Measurements from ENCODE around the gene CAMKK2. TPM values are rescaled to one million over a fixed set of nuclear protein-coding genes. Genes with fewer than 3 reads are reported as not detected.
"Not testable (repeated sequence)": the region's sequence is repeated elsewhere in the genome, so short reads cannot be mapped to it uniquely, and the experiment has no call there.

CAMKK2 gene
- total RNA-seq, 1 donor from 2014 or later: 36.9 TPM

DNA sequence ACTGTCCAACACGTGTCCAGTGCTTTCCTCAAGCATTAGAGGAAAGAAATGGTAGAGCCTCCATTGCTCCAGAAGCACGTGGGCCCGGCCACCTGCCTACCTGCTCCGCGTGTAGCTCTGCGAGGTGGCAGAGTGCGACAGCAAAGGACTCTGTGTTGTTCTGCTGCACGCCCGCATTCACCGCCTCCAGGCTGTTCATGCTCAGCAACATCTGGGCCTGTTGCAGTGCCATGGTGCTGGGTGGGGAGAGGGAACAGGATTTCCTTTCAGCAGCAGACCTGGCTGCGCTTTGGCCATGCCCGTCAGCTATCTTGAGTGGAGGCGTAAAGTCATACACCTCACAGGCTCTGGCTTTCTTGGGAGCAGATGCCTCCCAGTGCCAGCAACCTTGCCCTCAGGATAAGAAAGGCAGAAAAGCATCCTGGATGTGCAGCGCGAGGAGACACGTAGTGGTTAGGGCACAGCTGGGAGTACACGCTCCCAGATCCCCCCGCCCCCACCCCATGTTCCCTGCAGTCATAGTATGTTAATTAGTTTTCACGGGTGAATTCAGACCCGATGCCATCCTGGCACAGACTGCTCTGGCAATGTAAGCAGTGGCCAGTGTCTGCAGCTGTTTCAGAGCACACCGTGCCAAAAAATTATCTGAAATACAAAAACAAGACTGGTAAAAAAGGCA lies 30.6 kb upstream of the CAMKK2 start:
- TF ChIP-seq, protein P1, sequence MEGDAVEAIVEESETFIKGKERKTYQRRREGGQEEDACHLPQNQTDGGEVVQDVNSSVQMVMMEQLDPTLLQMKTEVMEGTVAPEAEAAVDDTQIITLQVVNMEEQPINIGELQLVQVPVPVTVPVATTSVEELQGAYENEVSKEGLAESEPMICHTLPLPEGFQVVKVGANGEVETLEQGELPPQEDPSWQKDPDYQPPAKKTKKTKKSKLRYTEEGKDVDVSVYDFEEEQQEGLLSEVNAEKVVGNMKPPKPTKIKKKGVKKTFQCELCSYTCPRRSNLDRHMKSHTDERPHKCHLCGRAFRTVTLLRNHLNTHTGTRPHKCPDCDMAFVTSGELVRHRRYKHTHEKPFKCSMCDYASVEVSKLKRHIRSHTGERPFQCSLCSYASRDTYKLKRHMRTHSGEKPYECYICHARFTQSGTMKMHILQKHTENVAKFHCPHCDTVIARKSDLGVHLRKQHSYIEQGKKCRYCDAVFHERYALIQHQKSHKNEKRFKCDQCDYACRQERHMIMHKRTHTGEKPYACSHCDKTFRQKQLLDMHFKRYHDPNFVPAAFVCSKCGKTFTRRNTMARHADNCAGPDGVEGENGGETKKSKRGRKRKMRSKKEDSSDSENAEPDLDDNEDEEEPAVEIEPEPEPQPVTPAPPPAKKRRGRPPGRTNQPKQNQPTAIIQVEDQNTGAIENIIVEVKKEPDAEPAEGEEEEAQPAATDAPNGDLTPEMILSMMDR (IDR thresholded peaks at IDR 0.05): no peak
- peaks cover 75 to 91% of the 10 kb centered on the region in 2 donors for H3K36me3 ChIP-seq

DNA sequence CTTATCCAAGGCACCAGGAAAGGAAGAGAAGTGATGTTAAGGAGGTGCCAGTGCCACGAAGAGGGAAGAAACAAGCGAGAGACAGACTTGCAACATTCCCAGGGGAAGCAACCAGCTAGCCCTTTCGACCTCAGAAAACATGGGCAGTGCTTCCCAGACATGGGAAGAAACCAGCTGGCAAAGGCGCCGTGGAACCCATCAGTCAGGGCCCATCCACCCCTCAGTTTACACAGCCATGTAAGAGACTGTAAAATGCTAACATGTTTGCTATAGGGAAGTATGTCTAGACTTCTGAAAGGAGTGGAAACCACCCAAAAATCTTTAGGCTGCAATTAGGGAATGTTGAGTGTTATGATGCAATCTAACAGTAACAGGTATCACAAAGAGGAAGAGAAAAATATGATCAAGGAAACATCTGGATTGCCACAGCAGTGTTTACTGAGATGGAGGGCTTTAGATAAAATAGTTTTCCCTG lies 29.4 kb upstream of the CAMKK2 start:
- Histone ChIP-seq H3K27ac (no peak overlapping the region), H3K36me3 (peaks cover 70 to 83% of the 10 kb centered on the region in 2 donors), H3K9me3 (no peaks in the 10 kb centered on the region), H3K27me3 (no peaks in the 10 kb centered on the region), H3K4me1 (no peaks in the 10 kb centered on the region), H3K4me3 (no peak overlapping the region)
- TF ChIP-seq, protein P1 (IDR thresholded peaks at IDR 0.05): no peak
- no peak for DNase-seq (ENCODE audit: low spot score in 2 of 2)
- intact Hi-C loops (cut with DNase I): no loop called here

More for the DNA sequence above, 30.6 kb upstream of the CAMKK2 start:
- Histone ChIP-seq H3K27ac (no peak overlapping the region), H3K4me3 (no peak overlapping the region), H3K27me3 (no peaks in the 10 kb centered on the region), H3K9me3 (no peaks in the 10 kb centered on the region), H3K4me1 (no peaks in the 10 kb centered on the region)
- DNase-seq (ENCODE audit: low spot score in 2 of 2): no peak
- intact Hi-C loops (cut with DNase I): no loop called here

DNA sequence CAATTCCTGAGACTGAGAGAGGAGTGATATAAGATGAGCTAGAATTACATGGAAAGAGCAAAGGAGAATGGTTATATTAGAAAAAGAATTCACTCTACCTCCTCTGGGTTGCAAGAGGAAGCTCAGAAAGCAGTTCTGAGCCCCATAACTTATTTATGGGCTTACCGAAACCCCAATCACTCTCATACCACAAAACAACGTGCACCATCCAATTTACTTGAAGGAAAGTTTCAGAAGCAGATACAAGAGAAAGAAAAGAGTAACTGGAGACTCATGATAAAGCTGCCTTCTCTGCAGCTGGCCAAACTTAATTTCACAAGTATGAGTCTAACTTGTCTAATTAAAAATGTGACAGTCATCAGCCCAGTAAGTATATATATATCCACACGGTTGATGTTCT lies 27.4 kb upstream of the CAMKK2 start:
- peaks cover 64 to 81% of the 10 kb centered on the region in 2 donors for H3K36me3 ChIP-seq

DNA sequence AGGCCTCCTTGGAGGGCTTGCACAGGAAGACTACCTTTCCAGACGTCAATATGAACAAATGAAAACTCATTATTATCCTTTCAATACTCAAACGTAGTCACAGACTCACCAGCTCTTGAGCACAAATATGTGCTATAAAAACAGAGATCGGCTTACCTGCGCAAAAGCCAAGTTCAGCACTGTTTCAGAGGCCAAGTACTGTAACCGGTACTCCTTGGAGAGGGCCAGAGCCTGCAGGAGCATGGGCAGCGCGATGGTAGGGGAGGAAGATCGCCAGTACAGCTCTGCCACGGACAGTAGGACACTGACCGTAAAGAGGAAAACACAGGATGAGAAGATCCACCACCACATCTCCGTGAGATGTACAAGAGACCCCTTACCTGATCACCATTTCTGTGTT lies 21.6 kb upstream of the CAMKK2 start:
- intact Hi-C loops (cut with DNase I): no loop called here
- TF ChIP-seq, protein P1 (IDR thresholded peaks at IDR 0.05): no peak
- DNase-seq (ENCODE audit: low spot score in 2 of 2): no peak
- no peak overlapping the region for H3K27ac ChIP-seq
- no peaks in the 10 kb centered on the region for H3K4me1 ChIP-seq
- peaks cover 48 to 52% of the 10 kb centered on the region in 2 donors for H3K36me3 ChIP-seq
- H3K4me3 ChIP-seq: no peak overlapping the region
- no peaks in the 10 kb centered on the region for H3K9me3 ChIP-seq
- no peaks in the 10 kb centered on the region for H3K27me3 ChIP-seq

More for the DNA sequence above, 27.4 kb upstream of the CAMKK2 start:
- intact Hi-C loops (cut with DNase I): no loop called here
- H3K4me3 ChIP-seq: no peak overlapping the region
- H3K27ac ChIP-seq: no peak overlapping the region
- H3K4me1 ChIP-seq: no peaks in the 10 kb centered on the region
- no peaks in the 10 kb centered on the region for H3K9me3 ChIP-seq
- TF ChIP-seq, protein P1 (IDR thresholded peaks at IDR 0.05): no peak
- DNase-seq (ENCODE audit: low spot score in 2 of 2): no peak
- no peaks in the 10 kb centered on the region for H3K27me3 ChIP-seq

DNA sequence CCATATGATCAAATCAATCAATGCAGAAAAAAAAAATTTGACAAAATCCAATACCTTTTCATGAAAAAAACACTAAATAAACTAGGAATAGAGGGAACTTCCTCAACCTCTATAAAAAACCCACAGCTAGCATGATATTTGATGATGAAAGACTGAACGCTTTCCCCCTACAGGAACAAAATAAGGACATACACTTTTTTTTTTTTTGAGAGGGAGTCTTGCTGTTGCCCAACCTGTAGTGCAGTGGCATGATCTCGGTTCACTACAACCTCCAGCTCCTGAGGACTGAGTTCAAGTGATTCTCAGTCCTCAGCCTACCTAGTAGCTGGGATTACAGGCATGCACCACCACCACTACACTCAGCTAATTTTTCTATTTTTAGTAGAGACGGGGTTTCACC lies 17.9 kb upstream of the CAMKK2 start:
- no peaks in the 10 kb centered on the region for H3K9me3 ChIP-seq
- H3K4me1 ChIP-seq: no peaks in the 10 kb centered on the region
- no peaks in the 10 kb centered on the region for H3K27me3 ChIP-seq
- H3K27ac ChIP-seq: no peak overlapping the region
- TF ChIP-seq, protein P1 (IDR thresholded peaks at IDR 0.05): no peak
- H3K36me3 ChIP-seq: peaks cover 33 to 40% of the 10 kb centered on the region in 2 donors
- intact Hi-C loops (cut with DNase I): no loop called here
- H3K4me3 ChIP-seq: no peak overlapping the region
- no peak for DNase-seq (ENCODE audit: low spot score in 2 of 2)

DNA sequence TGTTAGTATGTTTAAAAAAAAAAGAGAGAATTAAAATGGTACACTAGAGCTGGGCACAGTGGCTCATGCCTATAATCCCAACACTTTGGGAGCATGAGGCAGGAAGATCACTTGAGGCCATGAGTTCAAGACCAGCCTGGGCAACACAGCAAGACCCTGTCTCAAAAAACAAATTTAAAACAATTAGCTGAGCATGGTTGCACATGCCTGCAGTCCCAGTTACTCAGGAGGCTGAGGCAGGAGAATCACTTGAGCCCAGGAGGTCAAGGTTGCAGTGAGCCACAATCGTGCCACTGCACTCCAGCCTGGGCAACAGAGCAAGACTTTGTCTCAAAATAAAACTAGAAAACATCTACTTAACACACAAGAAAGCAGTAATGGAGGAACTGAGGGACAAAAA lies 13.7 kb upstream of the CAMKK2 start:
- H3K27ac ChIP-seq; H3K4me1 ChIP-seq; H3K4me3 ChIP-seq; intact Hi-C loops (cut with DNase I); H3K9me3 ChIP-seq; H3K27me3 ChIP-seq; DNase-seq (ENCODE audit: low spot score in 2 of 2): not testable (repeated sequence)
- peaks cover 20 to 34% of the 10 kb centered on the region in 2 donors for H3K36me3 ChIP-seq

DNA sequence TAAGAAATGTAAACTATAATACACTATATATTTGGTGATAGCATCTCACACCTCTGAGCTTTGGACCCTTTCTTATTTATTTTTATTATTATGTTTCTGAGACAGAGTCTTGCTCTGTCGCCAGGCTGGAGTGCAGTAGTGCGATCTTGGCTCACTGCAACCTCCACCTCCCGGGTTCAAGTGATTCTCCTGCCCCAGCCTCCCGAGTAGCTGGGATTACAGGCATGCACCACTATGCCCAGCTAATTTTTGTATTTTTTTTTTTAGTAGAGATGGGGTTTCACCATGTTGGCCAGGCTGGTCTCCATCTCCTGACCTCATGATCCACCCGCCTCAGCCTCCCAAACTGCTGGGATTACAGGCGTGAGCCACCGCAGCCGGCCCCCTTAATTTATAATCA lies 10.9 kb upstream of the CAMKK2 start:
- DNase-seq (ENCODE audit: low spot score in 2 of 2); H3K4me1 ChIP-seq; H3K27ac ChIP-seq; intact Hi-C loops (cut with DNase I); H3K27me3 ChIP-seq; H3K4me3 ChIP-seq; H3K9me3 ChIP-seq: not testable (repeated sequence)
- peaks cover 20 to 34% of the 10 kb centered on the region in 2 donors for H3K36me3 ChIP-seq
